HG03108 (cell line): ENCODE results near the gene BBS12.

Source experiments
- ATAC-seq: cut with Tn5 transposase; IDR thresholded peaks from one replicate; pipeline ENCODE4 v1.9.1; 2021; ENCODE audit warnings: moderate library complexity; ENCODE audit not compliant: unreplicated experiment

The BBS12 gene

GRCh38 chr4:122793811-122794210 is 61.3 kb downstream of the BBS12 start:
- ATAC-seq = no peak
